Activated naive CD4-positive, alpha-beta T cell treated with anti-CD3 and anti-CD28 coated beads, Interleukin-2, amount 50 U/mL, for 24 hours (primary cell): Measurements from ENCODE around the gene NIPSNAP3A.

Source experiments
- H3K27ac Mint-ChIP-seq: one replicate; pipeline ENCODE4 v1.8.0; 2021; ENCODE audit warnings: mild to moderate bottlenecking, mixed read lengths
- H3K27me3 Mint-ChIP-seq: one replicate; pipeline ENCODE4 v1.8.0; 2021; ENCODE audit warnings: mixed read lengths
- H3K36me3 Mint-ChIP-seq: one replicate; pipeline ENCODE4 v1.8.0; 2021; ENCODE audit warnings: mixed read lengths
- H3K4me1 Mint-ChIP-seq: one replicate; pipeline ENCODE4 v1.8.0; 2021; ENCODE audit warnings: mixed read lengths
- H3K4me3 Mint-ChIP-seq: one replicate; pipeline ENCODE4 v1.8.0; 2021; ENCODE audit warnings: mild to moderate bottlenecking, mixed read lengths
- H3K9me3 Mint-ChIP-seq: one replicate; pipeline ENCODE4 v1.8.0; 2021; ENCODE audit warnings: mixed read lengths

The NIPSNAP3A gene

DNA sequence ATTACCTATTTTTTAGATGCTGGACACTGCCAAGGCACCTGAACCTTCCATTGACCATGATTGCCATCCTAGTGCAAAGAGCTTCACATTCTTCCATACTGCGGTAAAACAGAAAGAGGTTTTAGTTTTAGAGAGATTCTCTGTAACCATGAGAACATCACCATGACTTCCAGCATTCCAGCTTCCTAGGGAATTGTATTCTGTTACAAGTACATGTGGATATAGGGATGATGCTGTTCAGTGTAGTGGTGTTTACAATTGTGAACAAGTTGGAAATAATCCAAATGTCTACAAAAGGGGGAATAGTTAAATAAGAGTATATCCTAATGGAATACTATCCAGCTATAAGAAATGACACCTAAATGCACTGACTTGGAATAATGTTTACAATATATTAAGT, 38.8 kb downstream of the NIPSNAP3A start:
- Mint-ChIP-seq H3K4me1 (no peaks in the 10 kb centered on the region), H3K36me3 (peaks cover 15% of the 10 kb centered on the region), H3K9me3 (no peaks in the 10 kb centered on the region), H3K4me3 (no peak overlapping the region), H3K27ac (no peak overlapping the region), H3K27me3 (no peaks in the 10 kb centered on the region)

DNA sequence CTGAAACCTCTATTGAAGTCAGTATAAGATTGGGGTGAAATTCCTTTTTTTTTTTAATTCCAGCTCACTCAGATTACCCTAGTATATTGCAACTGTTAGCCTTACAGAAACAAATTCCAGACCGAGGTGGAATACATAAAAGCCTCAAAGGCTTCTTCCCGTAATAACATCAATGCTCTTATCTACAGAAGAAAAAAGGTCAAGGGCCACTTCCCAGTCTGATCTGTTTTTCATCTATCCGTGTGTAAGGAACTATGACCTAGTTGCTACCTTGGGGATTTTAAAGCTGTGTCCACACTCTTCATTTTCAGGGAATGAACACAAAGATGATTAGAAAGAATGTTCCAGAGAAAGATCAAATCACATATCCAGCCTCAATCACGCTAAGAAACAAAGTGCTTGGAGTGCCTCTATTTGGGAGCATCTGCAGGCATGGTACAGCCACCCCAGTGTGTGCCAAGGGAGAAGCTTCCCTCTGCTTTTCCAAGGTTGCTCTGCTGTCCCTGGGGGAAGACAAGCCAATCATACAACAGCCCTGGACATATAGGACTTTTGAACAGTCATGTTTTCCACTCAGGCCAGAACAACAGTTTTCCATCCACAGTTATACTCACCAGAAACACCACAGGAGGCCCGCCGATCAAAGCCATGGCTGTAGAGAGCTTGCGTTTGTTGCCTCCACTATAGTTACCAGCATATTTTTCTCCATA, 40.0 kb downstream of the NIPSNAP3A start:
- Mint-ChIP-seq H3K4me1 (no peaks in the 10 kb centered on the region), H3K36me3 (peaks cover 16% of the 10 kb centered on the region), H3K9me3 (no peaks in the 10 kb centered on the region), H3K4me3 (no peak overlapping the region), H3K27ac (no peak overlapping the region), H3K27me3 (no peaks in the 10 kb centered on the region)

DNA sequence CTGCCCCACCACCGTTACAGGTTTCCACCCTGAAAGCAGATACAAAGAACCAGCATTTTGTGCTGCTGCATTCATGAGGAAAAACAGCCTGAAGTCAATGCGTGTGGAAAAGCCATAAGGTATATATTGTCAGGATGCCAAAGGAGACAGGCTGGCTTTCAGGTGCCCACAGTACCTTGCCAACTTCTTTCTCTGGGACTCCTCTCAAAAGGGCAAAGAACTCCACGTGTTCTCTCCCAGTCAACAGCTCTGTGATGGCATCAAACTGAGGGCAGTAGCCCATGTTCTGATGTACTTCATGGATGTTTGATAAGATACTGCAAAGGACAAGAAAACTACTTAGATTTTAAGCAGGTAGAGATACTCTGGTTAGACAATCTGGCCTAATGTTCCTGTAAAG, 40.8 kb downstream of the NIPSNAP3A start:
- H3K4me1 Mint-ChIP-seq, result no peaks in the 10 kb centered on the region
- no peaks in the 10 kb centered on the region for H3K9me3 Mint-ChIP-seq
- H3K27me3 Mint-ChIP-seq, result no peaks in the 10 kb centered on the region
- H3K27ac Mint-ChIP-seq, result no peak overlapping the region
- H3K4me3 Mint-ChIP-seq, result no peak overlapping the region
- peaks cover 19% of the 10 kb centered on the region for H3K36me3 Mint-ChIP-seq

DNA sequence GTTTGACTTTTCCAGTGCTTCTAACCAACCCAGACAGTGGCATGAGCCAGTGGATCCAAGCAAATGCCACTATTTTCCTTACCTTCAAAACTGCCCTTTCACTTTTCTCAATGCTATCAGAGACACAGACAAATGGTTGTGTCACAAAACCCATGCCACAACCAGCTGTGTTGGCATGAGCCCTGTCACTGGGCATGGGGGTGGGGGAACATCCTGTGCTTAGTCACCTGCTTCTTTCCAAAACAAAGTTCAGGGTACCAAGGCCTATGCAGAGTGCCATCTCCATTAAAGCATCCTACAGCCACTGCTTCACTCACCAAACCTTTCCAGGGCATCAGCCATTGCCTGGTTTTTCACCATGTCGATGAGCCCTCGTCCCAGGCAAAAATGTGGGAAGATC, 46.6 kb downstream of the NIPSNAP3A start:
- Mint-ChIP-seq H3K27ac (no peak overlapping the region), H3K9me3 (no peaks in the 10 kb centered on the region), H3K36me3 (peaks cover 19% of the 10 kb centered on the region), H3K4me1 (no peaks in the 10 kb centered on the region), H3K27me3 (no peaks in the 10 kb centered on the region), H3K4me3 (no peak overlapping the region)

DNA sequence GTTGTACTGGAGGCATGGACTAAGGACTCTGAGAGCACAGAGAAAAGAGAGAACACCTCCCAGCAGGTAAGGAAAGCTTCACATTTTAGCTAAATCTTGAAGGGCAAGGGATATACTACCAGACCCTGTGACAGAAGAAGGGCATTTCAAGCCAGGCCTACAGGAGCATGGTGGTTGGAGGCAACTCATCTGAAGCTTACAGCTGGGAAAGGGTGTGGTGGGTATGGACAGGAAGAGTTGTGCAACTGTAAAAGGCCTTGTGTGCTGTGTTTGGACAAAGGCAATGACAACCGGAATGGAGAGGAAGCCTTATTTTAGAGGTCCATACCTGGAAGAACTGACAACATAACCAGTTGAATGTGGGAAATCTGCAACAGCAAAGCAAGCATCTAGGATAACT, 47.6 kb downstream of the NIPSNAP3A start:
- peaks cover 21% of the 10 kb centered on the region for H3K36me3 Mint-ChIP-seq
- H3K9me3 Mint-ChIP-seq, result no peaks in the 10 kb centered on the region
- H3K27me3 Mint-ChIP-seq, result no peaks in the 10 kb centered on the region
- no peak overlapping the region for H3K4me3 Mint-ChIP-seq
- H3K4me1 Mint-ChIP-seq, result no peaks in the 10 kb centered on the region
- no peak overlapping the region for H3K27ac Mint-ChIP-seq

DNA sequence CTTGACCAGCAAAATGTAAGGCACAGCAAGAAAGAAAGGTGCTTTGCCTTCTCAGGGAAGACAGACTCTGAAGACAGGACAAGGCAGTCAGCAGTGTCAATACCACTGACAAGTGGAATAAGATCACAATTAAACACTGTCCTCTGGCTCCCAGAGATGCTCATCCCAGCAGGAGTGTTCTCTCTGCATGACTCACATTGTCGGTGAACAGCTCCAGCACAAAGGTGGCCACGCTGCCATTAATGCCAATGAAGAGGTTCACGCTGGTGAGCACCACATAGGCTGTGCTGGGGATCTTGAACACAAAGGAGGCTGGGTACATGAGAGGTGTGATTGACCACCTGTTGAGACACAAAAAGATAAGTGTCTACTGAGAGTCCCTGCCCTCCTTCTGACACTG, 48.4 kb downstream of the NIPSNAP3A start:
- H3K9me3 Mint-ChIP-seq, result no peaks in the 10 kb centered on the region
- H3K4me1 Mint-ChIP-seq, result no peaks in the 10 kb centered on the region
- H3K36me3 Mint-ChIP-seq, result peaks cover 20% of the 10 kb centered on the region
- H3K27ac Mint-ChIP-seq, result no peak overlapping the region
- H3K27me3 Mint-ChIP-seq, result no peaks in the 10 kb centered on the region
- no peak overlapping the region for H3K4me3 Mint-ChIP-seq

DNA sequence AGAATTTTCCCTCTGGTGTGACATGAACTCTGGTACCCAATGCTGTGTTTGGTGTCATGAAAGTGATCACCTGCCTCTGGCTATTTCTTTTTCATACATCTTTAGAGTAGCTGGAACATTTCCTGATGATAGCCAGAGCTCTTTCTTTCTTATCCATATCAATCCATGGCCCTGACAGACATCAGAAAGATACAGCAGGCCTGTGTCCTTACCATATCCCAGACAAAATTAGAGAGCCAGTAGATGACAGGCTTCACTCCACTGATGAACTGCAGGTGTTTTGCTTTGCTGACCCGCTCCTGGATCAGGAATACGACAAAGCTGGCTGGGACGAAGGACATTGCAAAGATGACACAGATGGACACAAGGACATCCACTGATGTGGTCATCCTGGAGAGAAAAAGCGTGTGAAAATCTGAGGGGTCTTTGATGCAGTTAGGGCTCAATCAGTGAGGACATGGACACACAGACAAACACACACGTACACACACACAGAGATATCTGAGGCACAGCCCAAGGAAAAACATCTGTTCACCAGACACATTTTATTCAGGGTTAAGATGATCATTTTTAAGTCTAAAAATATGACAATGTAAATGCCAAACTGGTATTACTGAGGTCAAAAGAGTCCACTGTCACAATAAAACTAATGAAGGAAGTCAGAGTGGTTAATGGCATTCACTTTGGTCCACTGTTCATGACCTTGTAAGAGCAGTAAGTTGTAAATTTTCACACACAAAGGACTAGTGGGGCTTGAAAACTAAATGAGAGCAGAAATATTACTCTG, 50.9 kb downstream of the NIPSNAP3A start:
- H3K9me3 Mint-ChIP-seq, result no peaks in the 10 kb centered on the region
- H3K4me1 Mint-ChIP-seq, result no peaks in the 10 kb centered on the region
- H3K27ac Mint-ChIP-seq, result no peak overlapping the region
- H3K27me3 Mint-ChIP-seq, result no peaks in the 10 kb centered on the region
- H3K36me3 Mint-ChIP-seq, result peaks cover 17% of the 10 kb centered on the region
- H3K4me3 Mint-ChIP-seq, result no peak overlapping the region

DNA sequence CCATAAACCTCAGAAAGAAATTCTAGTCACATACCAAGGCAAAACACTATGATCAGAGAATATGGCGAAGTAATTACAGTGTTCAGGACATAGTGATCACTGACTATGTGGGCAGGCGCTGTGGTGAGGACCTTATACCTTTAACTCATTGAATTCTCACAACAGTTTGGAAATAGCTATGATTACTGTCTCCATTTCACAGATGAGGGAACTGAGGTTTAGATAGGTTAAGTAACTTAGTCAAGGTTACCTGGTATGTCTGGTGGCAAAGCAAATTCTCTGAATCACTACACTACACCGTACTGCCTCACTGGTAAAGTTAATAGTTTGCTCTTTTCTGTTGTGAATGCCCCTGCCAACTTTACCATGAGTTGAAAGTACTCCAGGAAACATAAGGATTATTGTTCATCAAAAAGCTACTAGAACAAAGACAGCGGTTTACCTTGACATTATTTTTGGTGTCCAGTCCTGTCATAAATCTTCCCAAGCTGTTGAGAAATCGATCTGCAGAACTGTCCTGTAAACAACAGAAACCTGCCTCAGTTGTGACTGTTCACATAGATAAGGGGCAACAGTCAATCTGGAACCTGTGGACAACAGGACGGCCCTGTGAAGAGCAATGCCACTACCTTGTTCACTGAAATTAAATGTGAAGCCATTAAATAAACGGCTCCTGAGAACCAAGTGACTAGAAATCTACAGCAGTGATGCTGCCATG, 52.7 kb downstream of the NIPSNAP3A start:
- Mint-ChIP-seq H3K4me1 (no peaks in the 10 kb centered on the region), H3K36me3 (peaks cover 12% of the 10 kb centered on the region), H3K4me3 (no peak overlapping the region), H3K9me3 (no peaks in the 10 kb centered on the region), H3K27me3 (no peaks in the 10 kb centered on the region), H3K27ac (no peak overlapping the region)

DNA sequence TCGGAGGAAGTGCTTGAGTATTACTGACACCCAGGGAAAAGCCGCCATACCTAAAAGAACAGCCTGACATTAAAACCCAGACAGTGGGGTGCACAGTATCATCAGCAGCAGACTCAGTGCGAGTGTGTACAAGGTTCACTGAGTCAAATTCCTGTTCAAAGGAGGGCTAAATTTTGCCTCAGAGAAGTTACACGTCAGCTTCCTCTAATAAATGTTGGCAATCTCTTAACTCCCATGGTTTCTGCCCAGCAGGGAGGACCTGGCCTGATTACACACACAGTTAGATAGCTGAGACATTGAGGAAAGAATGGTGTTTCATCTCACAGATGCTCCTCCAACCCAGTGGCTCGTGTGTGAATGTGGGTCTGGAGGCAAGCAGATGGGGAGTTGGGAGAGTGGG, 54.6 kb downstream of the NIPSNAP3A start:
- no peak overlapping the region for H3K27ac Mint-ChIP-seq
- H3K27me3 Mint-ChIP-seq, result no peaks in the 10 kb centered on the region
- H3K4me1 Mint-ChIP-seq, result no peaks in the 10 kb centered on the region
- peaks cover 8% of the 10 kb centered on the region for H3K36me3 Mint-ChIP-seq
- no peak overlapping the region for H3K4me3 Mint-ChIP-seq
- no peaks in the 10 kb centered on the region for H3K9me3 Mint-ChIP-seq

DNA sequence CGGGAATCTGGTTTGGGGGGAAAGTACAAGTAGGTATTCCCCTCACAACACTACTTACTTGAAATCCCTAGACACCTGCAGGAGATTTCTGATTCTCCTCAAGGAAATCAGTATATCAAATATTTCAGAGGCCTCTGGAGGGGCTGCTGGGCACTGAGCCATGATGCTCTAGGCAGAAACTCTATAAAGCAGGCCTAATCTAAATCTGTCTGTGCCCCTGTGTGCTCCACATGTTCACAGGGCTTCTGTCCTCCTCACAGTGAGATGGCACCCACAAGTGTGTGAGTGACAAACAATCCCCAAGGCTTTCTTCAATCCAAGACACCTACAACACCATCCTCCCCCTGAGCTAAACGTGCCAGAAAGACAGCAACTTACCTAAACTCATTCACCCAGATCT, 55.4 kb downstream of the NIPSNAP3A start:
- Mint-ChIP-seq H3K4me3 (no peak overlapping the region), H3K36me3 (peaks cover 8% of the 10 kb centered on the region), H3K9me3 (no peaks in the 10 kb centered on the region), H3K4me1 (no peaks in the 10 kb centered on the region), H3K27ac (no peak overlapping the region), H3K27me3 (no peaks in the 10 kb centered on the region)

DNA sequence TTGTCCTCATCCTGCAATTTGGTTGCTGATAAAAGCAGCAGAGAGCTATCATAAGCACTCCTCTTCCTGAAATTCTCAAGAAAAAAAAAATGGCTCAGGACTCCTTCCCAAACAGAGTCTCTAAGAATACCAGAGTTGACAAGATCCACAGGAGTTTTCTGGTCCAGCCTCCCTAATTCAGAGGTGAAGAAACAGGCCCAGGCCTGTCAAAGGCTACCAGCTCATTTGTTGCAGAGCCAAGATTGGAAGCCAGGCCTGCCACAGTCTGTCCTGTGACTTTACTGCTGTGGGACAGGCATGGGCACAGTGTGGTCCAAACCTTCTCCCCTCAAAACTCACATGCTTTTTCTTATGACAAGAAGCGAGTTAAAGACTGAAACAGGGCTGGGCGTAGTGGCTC, 58.0 kb downstream of the NIPSNAP3A start:
- Mint-ChIP-seq H3K4me3 (no peak overlapping the region), H3K27ac (no peak overlapping the region), H3K36me3 (peaks cover 9% of the 10 kb centered on the region), H3K9me3 (no peaks in the 10 kb centered on the region), H3K27me3 (no peaks in the 10 kb centered on the region), H3K4me1 (no peaks in the 10 kb centered on the region)

DNA sequence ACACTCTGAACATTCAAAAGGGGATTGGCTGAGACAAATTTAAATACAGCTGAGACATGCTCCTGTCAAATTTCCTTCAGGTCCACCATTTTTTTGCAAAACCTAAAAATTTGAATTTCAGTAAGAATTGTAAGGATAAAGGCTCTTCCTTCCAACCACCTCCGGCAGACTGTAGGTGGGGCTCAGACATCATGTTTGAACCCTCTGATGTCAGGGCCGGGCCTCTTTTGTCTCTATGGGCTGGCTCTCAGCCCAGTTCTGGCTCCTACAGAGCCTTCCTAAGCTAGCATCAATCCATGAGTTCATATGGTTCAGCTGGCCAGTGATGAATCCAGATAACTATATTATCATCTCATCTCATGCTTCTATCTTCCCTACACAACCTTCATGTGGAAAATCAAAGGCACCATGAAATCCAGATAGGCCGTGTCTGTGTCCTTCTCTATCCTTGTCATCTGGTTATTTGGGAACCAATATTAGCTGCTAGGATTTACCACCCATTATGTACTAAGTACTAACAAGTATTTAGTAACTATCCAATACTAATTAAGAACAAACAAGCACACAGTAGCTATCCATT, 60.6 kb downstream of the NIPSNAP3A start:
- Mint-ChIP-seq H3K9me3 (no peaks in the 10 kb centered on the region), H3K27me3 (no peaks in the 10 kb centered on the region), H3K4me3 (no peak overlapping the region), H3K36me3 (peaks cover 11% of the 10 kb centered on the region), H3K27ac (no peak overlapping the region), H3K4me1 (no peaks in the 10 kb centered on the region)
